ENCODE measurements around the gene ZNF574. TPM values are rescaled to one million over a fixed set of nuclear protein-coding genes. Genes with fewer than 3 reads are reported as not detected.
A peak's percentile ranks its signal among the peaks of the same experiment; 100 is the strongest.
"Not testable (repeated sequence)": the region's sequence is repeated elsewhere in the genome, so short reads cannot be mapped to it uniquely, and the experiment has no call there.

Gene ZNF574
- total and polyA plus RNA-seq, 2 donors from 2014 or later: 7.2 to 12.7 TPM

GRCh38 chr19:42097461-42097860 lies 21.5 kb downstream of the ZNF574 start:
- H3K27ac ChIP-seq (ENCODE audit: low read depth in 2 of 2, low read length in 2 of 2): no peak overlapping the region

GRCh38 chr19:42098781-42099180 lies 22.8 kb downstream of the ZNF574 start:
- no peak overlapping the region for H3K9ac ChIP-seq (ENCODE audit: low read length in 3 of 3)
- no peak overlapping the region for H3K4me3 ChIP-seq (ENCODE audit: low read length in 3 of 3)
- DNase-seq (no peak), FAIRE-seq (no peak)
- H3K27me3 ChIP-seq (ENCODE audit: control insufficient read depth, insufficient read depth, low read length): no peaks in the 10 kb centered on the region
- intact Hi-C loops (cut with DNase I): no loop called here
- no peaks in the 10 kb centered on the region for H3K36me3 ChIP-seq (ENCODE audit: control insufficient read depth in 2 of 3, insufficient read depth in 3 of 3, low read length in 3 of 3)
- no peaks in the 10 kb centered on the region for H3K9me3 ChIP-seq (ENCODE audit: control insufficient read depth in 2 of 3, insufficient read depth in 1 of 3, low read length in 3 of 3)
- no peak overlapping the region for H3K27ac ChIP-seq (ENCODE audit: low read depth in 2 of 2, low read length in 2 of 2)
- no peaks in the 10 kb centered on the region for H3K4me1 ChIP-seq (ENCODE audit: control insufficient read depth in 2 of 3, insufficient read depth in 2 of 3, low read depth in 1 of 3, low read length in 3 of 3)
- TF ChIP-seq CTCF (IDR thresholded peaks at IDR 0.05; ENCODE audit: borderline replicate concordance, extremely low read depth, insufficient read depth): no peak

More at GRCh38 chr19:42097461-42097860, 21.5 kb downstream of the ZNF574 start:
- H3K9me3 ChIP-seq (ENCODE audit: control insufficient read depth in 2 of 3, insufficient read depth in 1 of 3, low read length in 3 of 3): no peaks in the 10 kb centered on the region
- peak in 1 of 5 donors; percentile 22 for DNase-seq
- no peaks in the 10 kb centered on the region for H3K36me3 ChIP-seq (ENCODE audit: control insufficient read depth in 2 of 3, insufficient read depth in 3 of 3, low read length in 3 of 3)
- H3K27me3 ChIP-seq (ENCODE audit: control insufficient read depth, insufficient read depth, low read length): no peaks in the 10 kb centered on the region
- no peaks in the 10 kb centered on the region for H3K4me1 ChIP-seq (ENCODE audit: control insufficient read depth in 2 of 3, insufficient read depth in 2 of 3, low read depth in 1 of 3, low read length in 3 of 3)
- no peak for TF ChIP-seq CTCF (IDR thresholded peaks at IDR 0.05; ENCODE audit: borderline replicate concordance, extremely low read depth, insufficient read depth)
- no peak overlapping the region for H3K4me3 ChIP-seq (ENCODE audit: low read length in 3 of 3)
- intact Hi-C loops (cut with DNase I): no loop called here
- H3K9ac ChIP-seq (ENCODE audit: low read length in 3 of 3): no peak overlapping the region
- no peak for FAIRE-seq

- Histone ChIP-seq H3K4me1 (ENCODE audit: control insufficient read depth in 2 of 3, insufficient read depth in 2 of 3, low read depth in 1 of 3, low read length in 3 of 3) (no peaks in the 10 kb centered on the region), H3K9me3 (ENCODE audit: control insufficient read depth in 2 of 3, insufficient read depth in 1 of 3, low read length in 3 of 3) (no peaks in the 10 kb centered on the region), H3K36me3 (ENCODE audit: control insufficient read depth in 2 of 3, insufficient read depth in 3 of 3, low read length in 3 of 3) (no peaks in the 10 kb centered on the region), H3K27me3 (ENCODE audit: control insufficient read depth, insufficient read depth, low read length) (no peaks in the 10 kb centered on the region), H3K9ac (ENCODE audit: low read length in 3 of 3) (no peak overlapping the region), H3K4me3 (ENCODE audit: low read length in 3 of 3) (no peak overlapping the region), H3K27ac (ENCODE audit: low read depth in 2 of 2, low read length in 2 of 2) (no peak overlapping the region)
- no peak for DNase-seq
- intact Hi-C loops (cut with DNase I): no loop called here
- no peak for TF ChIP-seq CTCF (IDR thresholded peaks at IDR 0.05; ENCODE audit: borderline replicate concordance, extremely low read depth, insufficient read depth)
- FAIRE-seq: no peak
These were observed 23.5 kb downstream of the ZNF574 start for GRCh38 chr19:42099336-42099925.

GRCh38 chr19:42100241-42100640 lies 24.3 kb downstream of the ZNF574 start:
- H3K27me3 ChIP-seq (ENCODE audit: control insufficient read depth, insufficient read depth, low read length); FAIRE-seq; H3K36me3 ChIP-seq (ENCODE audit: control insufficient read depth in 2 of 3, insufficient read depth in 3 of 3, low read length in 3 of 3); intact Hi-C loops (cut with DNase I); H3K9me3 ChIP-seq (ENCODE audit: control insufficient read depth in 2 of 3, insufficient read depth in 1 of 3, low read length in 3 of 3); DNase-seq; H3K9ac ChIP-seq (ENCODE audit: low read length in 3 of 3); H3K4me3 ChIP-seq (ENCODE audit: low read length in 3 of 3); H3K27ac ChIP-seq (ENCODE audit: low read depth in 2 of 2, low read length in 2 of 2); H3K4me1 ChIP-seq (ENCODE audit: control insufficient read depth in 2 of 3, insufficient read depth in 2 of 3, low read depth in 1 of 3, low read length in 3 of 3): not testable (repeated sequence)
